ENCODE measurements around the gene SH2D3C. TPM values are rescaled to one million over a fixed set of nuclear protein-coding genes. Genes with fewer than 3 reads are reported as not detected.
"Not testable (repeated sequence)": the region's sequence is repeated elsewhere in the genome, so short reads cannot be mapped to it uniquely, and the experiment has no call there.

SH2D3C gene
- total RNA-seq, 1 donor from 2014 or later: 3.4 TPM

GRCh38 chr9:127769929-127770582 lies 8.4 kb downstream of the SH2D3C start:
- DNase-seq (ENCODE audit: low spot score) (no peak), ATAC-seq (no peak)

DNA sequence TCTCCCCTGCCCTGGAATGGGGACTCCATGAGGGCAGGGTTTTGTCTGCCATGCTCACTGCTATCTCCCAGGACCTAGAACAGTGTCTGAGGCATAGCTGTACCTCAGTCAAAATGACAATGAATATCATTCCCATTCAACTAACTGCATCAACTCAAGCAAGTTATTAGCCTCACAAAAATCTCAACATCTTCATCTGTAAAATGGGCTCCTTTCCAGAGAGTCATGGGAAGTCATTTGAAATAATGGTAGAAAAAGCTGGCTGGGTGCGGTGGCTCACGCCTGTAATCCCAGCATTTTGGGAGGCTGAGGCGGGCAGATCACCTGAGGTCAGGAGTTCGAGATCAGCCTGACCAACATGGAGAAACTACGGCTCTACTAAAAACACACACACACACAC lies 9.4 kb downstream of the SH2D3C start:
- no peak for DNase-seq (ENCODE audit: low spot score)
- ATAC-seq: no peak

DNA sequence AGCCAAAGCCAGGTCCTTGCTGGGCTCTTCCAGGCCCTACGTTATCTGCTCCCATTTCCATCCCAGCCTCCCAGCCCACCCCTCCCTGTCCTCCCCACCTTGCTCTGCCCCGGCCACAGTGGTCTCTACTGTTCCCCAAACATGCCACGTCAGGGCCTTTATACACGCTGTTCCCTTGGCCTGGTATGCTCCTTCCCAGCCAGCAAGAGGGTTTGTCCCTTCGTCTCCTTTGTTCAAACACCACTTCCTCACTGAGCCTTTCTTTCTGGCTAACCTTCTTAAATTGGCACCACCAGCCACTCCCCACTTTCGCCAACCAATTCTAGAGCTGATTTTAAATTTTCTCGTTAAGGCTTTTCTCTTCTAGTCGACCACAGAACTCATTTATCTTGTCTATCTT lies 9.8 kb downstream of the SH2D3C start:
- no peak for DNase-seq (ENCODE audit: low spot score)

DNA sequence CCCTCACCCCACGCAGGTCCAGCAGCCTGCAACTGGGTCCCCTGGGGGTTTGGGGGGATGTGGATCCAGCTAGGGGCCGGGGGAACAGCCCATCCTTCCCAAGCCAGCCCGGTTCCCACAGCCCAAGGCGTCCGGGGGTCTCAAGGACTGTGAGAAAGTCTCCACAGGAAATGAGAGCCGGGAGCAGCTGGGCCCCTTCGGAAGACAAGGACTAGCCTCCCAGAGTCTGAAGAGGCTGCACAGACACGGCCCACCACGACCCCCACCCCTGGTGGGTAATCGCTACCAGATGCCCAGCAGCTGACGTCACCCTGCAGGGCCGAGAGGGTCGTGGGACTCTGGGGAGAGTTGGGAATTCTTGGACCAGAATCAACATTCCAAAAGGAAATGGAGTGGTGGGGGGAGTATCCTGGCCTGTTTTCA lies 10.5 kb downstream of the SH2D3C start:
- ATAC-seq: no peak
- DNase-seq (ENCODE audit: low spot score): no peak

More for the DNA sequence above, 9.8 kb downstream of the SH2D3C start:
- ATAC-seq: no peak

- DNase-seq (ENCODE audit: low spot score): no peak
- no peak for ATAC-seq
Observed at GRCh38 chr9:127767410-127767809, 11.1 kb downstream of the SH2D3C start.

- no peak for ATAC-seq
Observed at GRCh38 chr9:127765418-127765817, 13.0 kb downstream of the SH2D3C start.

DNA sequence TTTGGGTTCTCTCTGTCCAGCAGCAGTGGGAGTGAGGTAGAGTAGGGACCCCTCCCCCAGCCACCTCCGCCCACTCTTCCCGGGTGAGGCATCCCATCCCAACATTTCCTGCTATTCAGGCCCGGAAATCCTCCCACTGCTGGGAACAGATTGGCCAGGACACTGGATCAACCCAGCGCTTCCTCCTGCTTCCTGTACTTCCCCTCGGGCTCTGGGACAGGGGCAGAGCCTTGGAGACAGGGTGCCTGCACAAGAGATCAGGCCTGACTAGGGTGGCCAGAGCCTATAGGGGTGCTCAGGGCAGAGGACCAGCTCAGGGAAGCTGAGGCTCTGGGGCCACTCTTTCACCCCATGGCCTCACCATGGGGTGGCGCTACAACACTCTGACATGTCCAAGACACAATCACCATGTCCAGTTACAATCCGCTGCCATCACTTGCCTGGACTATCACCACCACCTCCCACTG lies 14.5 kb downstream of the SH2D3C start:
- DNase-seq (ENCODE audit: low spot score): no peak

More at GRCh38 chr9:127765418-127765817, 13.0 kb downstream of the SH2D3C start:
- DNase-seq (ENCODE audit: low spot score): no peak

GRCh38 chr9:127762111-127762676 lies 16.3 kb downstream of the SH2D3C start:
- DNase-seq (ENCODE audit: low spot score): no peak

More for the DNA sequence above, 14.5 kb downstream of the SH2D3C start:
- ATAC-seq: peak; percentile 71

DNA sequence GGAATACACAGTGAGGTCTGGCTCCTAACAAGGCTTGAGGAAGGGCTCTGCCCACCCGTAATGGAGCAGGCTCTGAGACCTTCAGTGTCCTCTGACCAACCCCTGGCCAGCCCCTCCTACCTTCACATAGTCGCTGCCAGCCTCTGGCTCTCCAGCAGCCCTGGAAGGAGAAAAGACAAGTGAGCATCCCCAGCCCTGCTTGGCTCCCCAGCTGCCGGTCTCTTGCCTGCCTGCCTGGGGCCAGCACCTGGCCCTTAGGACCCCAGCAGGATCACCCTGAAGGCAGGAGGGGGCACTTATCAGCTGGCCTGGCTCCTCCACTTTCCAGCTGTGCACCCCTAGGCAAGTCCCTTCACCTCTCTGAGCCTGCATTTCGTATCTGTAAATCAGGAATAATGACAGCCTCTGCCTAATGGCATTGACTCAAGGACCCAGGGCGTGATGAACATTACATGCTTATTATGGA lies 16.9 kb downstream of the SH2D3C start:
- DNase-seq (ENCODE audit: low spot score) (no peak), ATAC-seq (no peak)

More at GRCh38 chr9:127762111-127762676, 16.3 kb downstream of the SH2D3C start:
- peak; percentile 59 for ATAC-seq

- ATAC-seq: no peak
- DNase-seq (ENCODE audit: low spot score): no peak
Observed at GRCh38 chr9:127761061-127761460, 17.4 kb downstream of the SH2D3C start.

DNA sequence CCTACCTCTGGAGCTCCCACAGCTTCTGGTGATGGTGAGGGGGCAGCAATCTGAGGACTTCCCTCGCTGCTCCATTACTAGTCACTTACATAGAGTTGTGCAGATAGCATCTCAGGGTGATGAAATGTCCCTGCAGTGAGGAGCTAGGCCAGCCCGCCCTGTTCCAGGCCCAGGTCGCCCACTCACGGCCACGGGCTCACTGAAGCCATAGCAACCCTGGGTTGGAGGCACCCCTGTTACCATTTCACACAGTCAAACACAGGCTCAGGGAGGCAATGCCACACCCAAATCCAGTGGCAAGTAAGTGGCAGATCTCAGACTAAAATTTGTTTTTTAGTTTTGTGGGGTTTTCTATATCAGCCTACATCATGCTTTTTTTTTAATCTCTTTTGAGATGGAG lies 19.6 kb downstream of the SH2D3C start:
- DNase-seq (ENCODE audit: low spot score) (no peak), ATAC-seq (no peak)

DNA sequence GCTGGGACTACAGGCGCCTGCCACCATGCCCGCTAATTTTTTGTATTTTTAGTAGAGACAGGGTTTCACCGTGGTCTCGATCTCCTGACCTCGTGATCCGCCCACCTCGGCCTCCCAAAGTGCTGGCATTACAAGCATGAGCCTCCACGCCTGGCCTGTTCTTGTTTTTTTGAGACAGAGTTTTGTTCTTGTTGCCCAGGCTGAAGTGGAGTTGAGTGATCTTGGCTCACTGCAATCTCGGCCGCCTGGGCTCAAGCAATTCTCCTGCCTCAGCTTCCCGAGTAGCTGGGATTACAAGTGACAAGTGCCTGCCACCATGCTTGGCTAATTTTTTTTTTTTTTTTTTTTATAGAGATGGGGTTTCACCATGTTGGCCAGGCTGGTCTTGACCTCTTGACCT lies 21.7 kb downstream of the SH2D3C start:
- not testable (repeated sequence) for ATAC-seq; DNase-seq (ENCODE audit: low spot score)

GRCh38 chr9:127756233-127756632 lies 22.2 kb downstream of the SH2D3C start:
- ATAC-seq (no peak), DNase-seq (ENCODE audit: low spot score) (no peak)

- no peak for DNase-seq (ENCODE audit: low spot score)
- ATAC-seq: no peak
Observed at GRCh38 chr9:127755061-127756060, 23.1 kb downstream of the SH2D3C start.

- DNase-seq (ENCODE audit: low spot score) (no peak), ATAC-seq (no peak)
Observed at GRCh38 chr9:127754099-127755060, 24.1 kb downstream of the SH2D3C start.

DNA sequence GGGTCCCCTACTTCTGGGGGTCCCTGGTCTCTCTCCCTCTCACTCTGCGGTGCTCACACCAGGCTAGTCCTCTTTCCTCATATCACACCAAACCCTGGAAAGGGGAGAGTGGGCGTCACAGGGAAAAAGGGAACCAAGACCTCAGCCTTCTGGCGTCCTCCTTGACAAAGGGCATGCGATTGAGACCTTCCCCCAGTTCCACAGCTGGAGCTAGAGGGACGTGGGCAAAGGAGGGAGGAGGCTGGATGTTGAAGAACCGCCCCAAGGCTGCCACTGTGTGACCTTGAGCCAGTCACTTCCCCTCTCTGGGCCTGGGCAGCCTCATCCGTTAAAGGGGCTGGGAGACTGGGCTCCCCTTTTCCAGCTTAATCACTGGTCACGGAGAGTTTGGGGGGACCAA lies 24.8 kb downstream of the SH2D3C start:
- ATAC-seq (no peak), DNase-seq (ENCODE audit: low spot score) (no peak)

DNA sequence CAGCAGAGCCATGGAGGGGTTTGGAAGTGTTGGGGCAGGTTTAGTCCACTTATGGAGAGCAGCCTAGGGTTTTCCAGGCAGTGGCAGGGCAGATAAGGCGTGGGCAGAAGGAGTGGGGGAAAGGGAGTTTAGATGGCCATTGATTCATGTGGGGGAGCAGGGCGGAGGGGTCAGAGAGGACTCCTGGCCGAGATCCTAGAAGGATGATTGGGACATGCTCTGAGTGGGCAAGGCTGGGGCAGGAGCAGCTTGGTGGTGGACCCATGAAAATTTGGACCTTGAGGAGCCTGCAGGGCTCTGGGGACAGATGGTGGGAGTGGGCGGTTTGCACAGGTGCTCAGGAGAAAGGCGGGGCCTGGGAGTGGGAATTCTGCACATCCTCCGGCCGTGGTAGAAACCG lies 25.3 kb downstream of the SH2D3C start:
- ATAC-seq: no peak

GRCh38 chr9:127751269-127752054 lies 27.0 kb downstream of the SH2D3C start:
- peak; percentile 64 for ATAC-seq
- no peak for DNase-seq (ENCODE audit: low spot score)

More for the DNA sequence above, 25.3 kb downstream of the SH2D3C start:
- DNase-seq (ENCODE audit: low spot score): no peak

DNA sequence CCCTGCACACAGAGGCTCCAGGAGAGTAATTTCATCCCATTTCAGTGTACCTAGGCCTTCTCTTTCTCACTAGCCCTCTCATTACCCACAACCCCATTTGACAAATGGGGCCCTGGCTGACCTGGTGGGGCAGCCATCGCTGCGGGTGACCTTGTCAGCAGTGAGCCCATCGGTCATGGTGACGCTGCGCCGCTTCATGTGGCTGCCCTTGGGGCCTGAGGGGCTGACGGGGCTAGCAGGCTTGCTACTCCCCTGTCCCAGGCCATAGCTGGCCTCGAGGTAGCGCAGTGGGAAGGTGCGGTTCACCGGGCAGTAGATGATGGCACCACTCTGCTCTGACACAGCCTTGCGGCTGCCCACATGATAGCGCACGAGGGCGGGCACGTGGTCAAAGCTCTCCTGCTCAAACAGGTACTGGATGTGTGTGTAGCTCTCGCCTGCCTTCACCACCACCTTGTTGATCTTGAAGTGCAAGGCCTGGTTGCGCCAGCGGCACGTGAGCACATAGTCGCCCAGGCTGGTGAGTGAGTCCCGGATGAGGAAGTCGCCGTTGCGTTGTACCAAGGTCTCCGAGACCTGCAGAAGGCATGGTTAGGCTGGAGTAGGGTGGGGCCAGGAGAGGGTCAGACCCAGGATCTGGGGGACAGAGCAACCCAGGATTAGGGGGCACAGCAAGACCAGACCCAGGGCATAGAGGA lies 29.2 kb downstream of the SH2D3C start:
- ATAC-seq: no peak

More for the DNA sequence above, 29.2 kb downstream of the SH2D3C start:
- no peak for DNase-seq (ENCODE audit: low spot score)

Data from left lobe of liver (tissue), 2 donors.